Fibroblast of peridontal ligament (primary cell): ENCODE results near the gene ZNF771.
"Not testable (repeated sequence)": the region's sequence is repeated elsewhere in the genome, so short reads cannot be mapped to it uniquely, and the experiment has no call there.

Source experiments
- DNase-seq: peaks from one replicate; pipeline ENCODE4 v3.0.0-alpha.2; 2010; ENCODE audit errors: extremely low read depth

ZNF771 gene

GRCh38 chr16:30375864-30376263 is 31.5 kb upstream of the ZNF771 start:
- DNase-seq, result no peak

DNA sequence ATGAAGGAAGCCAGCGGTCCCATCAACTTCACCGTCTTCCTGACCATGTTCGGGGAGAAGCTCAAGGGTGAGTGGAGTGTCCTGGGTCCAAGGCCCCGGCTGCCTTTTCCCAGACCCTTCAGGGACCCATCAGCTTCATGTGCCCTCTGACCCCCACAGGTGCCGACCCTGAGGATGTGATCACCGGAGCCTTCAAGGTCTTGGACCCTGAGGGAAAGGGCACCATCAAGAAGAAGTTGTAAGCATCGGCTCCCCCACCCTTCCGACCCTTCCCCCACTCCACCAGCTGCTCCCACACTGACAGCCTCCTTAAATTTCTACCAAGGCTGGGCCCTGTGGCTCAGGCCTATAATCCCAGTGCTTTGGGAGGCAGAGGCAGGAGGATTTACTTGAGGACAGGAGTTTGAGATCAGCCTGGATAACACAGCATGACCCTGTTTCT is 30.9 kb upstream of the ZNF771 start:
- DNase-seq, result no peak

DNA sequence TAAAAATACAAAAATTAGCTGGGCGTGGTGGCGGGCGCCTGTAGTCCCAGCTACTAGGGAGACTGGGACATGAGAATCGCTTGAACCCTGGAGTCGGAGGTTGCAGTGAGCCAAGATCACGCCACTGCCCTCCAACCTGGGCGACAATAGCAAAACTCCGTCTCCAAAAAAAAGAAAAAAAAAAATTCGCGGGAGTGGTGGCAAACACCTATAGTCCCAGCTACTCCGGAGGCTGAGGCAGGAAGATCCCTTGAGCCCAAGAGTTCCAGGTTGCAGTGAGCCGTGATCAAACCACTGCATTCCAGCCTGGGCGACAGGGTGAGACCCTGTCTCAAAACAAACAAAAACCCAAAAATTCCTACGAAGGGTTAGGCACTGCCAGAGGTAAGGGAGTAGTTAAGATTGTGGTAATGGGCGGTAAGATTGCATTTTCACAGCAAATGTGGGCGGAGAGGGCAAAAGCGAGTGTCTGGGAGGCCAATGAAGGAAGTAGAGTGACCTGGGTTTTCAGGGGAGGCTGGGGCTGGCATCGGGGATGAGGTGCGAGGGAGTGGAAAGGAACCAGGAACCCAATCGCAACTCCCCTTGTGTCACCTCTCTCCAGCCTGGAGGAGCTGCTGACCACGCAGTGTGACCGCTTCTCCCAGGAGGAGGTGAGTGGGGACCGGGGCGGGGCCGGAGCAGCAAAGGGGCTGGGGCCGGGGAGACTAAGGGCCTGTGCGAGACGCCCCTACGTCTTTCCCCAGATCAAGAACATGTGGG is 30.2 kb upstream of the ZNF771 start:
- DNase-seq, result no peak

- peak; percentile 88 for DNase-seq
Measured at GRCh38 chr16:30377812-30378235, 29.6 kb upstream of the ZNF771 start.

- peak; percentile 95 for DNase-seq
Measured at GRCh38 chr16:30378236-30379157, 28.9 kb upstream of the ZNF771 start.

- DNase-seq, result no peak
Measured at GRCh38 chr16:30379158-30379783, 28.1 kb upstream of the ZNF771 start.

GRCh38 chr16:30380072-30380802 is 27.2 kb upstream of the ZNF771 start:
- DNase-seq, result no peak

GRCh38 chr16:30380803-30381208 is 26.6 kb upstream of the ZNF771 start:
- DNase-seq, result no peak

GRCh38 chr16:30381291-30382041 is 25.9 kb upstream of the ZNF771 start:
- no peak for DNase-seq

- DNase-seq, result no peak
Measured at GRCh38 chr16:30382111-30382881, 25.1 kb upstream of the ZNF771 start, which contains the start of gene SEPTIN1. SEPTIN1 (minus strand) TSS chr16:30382561; CDS start chr16:30382542, 19 bp downstream.

- no peak for DNase-seq
Measured at GRCh38 chr16:30383521-30383920, 23.9 kb upstream of the ZNF771 start.

GRCh38 chr16:30394592-30395154 is 12.7 kb upstream of the ZNF771 start:
- DNase-seq, result no peak

- DNase-seq, result peak; percentile 87
Measured at GRCh38 chr16:30395155-30395991, 12.0 kb upstream of the ZNF771 start, which contains the start of gene ZNF48. ZNF48 (plus strand) TSS chr16:30395420; CDS start chr16:30395795, 375 bp downstream.

- DNase-seq, result no peak
Measured at GRCh38 chr16:30395992-30396585, 11.3 kb upstream of the ZNF771 start.

DNA sequence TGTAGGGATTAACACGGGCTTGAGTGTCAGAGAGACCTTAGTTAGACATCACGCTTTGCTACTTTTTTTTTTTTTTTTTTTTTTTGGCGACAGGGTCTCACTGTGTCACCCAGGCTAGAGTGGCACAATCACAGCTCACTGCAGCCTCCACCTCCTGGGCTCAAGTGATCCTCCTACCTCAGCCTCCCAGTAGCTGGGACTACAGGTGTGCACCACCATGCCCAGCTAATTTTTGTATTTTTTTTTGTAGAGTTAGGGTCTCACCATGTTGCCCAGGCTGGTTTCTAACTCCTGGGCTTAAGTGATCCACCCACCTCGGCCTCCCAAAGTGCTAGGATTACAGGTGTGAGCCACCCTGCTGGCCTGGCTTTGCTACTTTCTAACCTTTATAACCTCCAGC is 10.8 kb upstream of the ZNF771 start:
- not testable (repeated sequence) for DNase-seq

DNA sequence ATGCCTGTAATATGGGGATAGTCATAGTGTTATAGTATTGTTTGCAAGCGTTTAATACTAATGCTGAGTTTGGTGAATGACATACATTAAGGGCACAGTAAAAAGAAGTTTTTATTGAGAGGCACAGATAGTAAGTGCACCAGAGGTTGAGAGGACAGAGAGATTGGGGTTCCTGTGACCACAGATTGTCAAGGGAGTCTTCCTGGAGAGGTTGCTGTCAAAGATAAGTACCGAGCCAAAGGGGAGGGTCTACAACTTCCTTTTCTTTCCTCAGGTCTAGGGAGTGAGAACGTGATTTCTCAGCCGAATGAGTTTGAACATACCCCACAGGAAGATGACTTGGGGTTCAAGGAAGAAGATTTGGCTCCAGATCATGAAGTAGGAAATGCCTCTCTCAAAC is 10.3 kb upstream of the ZNF771 start:
- DNase-seq, result no peak

GRCh38 chr16:30397776-30398660 is 9.4 kb upstream of the ZNF771 start:
- no peak for DNase-seq
